Activated gamma-delta T cell treated with Interleukin-2 at 50 U/mL for 16 hours (primary cell): ENCODE measurements around the gene SPDEF.

Experiments
- DNase-seq: peaks from one replicate; pipeline ENCODE4 v3.0.0-alpha.2; 2020

SPDEF gene

GRCh38 chr6:34556031-34556471, at the start of gene SPDEF:
TSS of gene SPDEF (minus strand) at chr6:34556329. CDS start at chr6:34544455, 11,874 bp downstream.
- DNase-seq, result no peak

- no peak for DNase-seq
Observed at GRCh38 chr6:34603707-34604106, 47.6 kb upstream of the SPDEF start.

GRCh38 chr6:34602318-34603111, 46.4 kb upstream of the SPDEF start:
- DNase-seq, result no peak

- DNase-seq, result no peak
Observed at GRCh38 chr6:34601706-34602105, 45.6 kb upstream of the SPDEF start.

GRCh38 chr6:34600796-34601195, 44.7 kb upstream of the SPDEF start:
- DNase-seq, result no peak

GRCh38 chr6:34600101-34600500, 44.0 kb upstream of the SPDEF start:
- no peak for DNase-seq

- no peak for DNase-seq
Observed at GRCh38 chr6:34598712-34599111, 42.6 kb upstream of the SPDEF start.

GRCh38 chr6:34597605-34598353, 41.6 kb upstream of the SPDEF start:
- no peak for DNase-seq

GRCh38 chr6:34596798-34597197, 40.7 kb upstream of the SPDEF start:
- DNase-seq, result no peak

- no peak for DNase-seq
Observed at GRCh38 chr6:34595332-34596184, 39.4 kb upstream of the SPDEF start.

- no peak for DNase-seq
Observed at GRCh38 chr6:34593701-34594100, 37.6 kb upstream of the SPDEF start.

- DNase-seq, result no peak
Observed at GRCh38 chr6:34592208-34592952, 36.3 kb upstream of the SPDEF start.

- no peak for DNase-seq
Observed at GRCh38 chr6:34589691-34590090, 33.6 kb upstream of the SPDEF start.

- no peak for DNase-seq
Observed at GRCh38 chr6:34589140-34589539, 33.0 kb upstream of the SPDEF start.

- DNase-seq, result no peak
Observed at GRCh38 chr6:34587851-34588250, 31.7 kb upstream of the SPDEF start.

- DNase-seq, result no peak
Observed at GRCh38 chr6:34587325-34587724, 31.2 kb upstream of the SPDEF start.

GRCh38 chr6:34586327-34587040, 30.4 kb upstream of the SPDEF start:
- no peak for DNase-seq

GRCh38 chr6:34585512-34586061, 29.5 kb upstream of the SPDEF start:
- no peak for DNase-seq

- DNase-seq, result no peak
Observed at GRCh38 chr6:34585108-34585507, 29.0 kb upstream of the SPDEF start.

- DNase-seq, result no peak
Observed at GRCh38 chr6:34584694-34585093, 28.6 kb upstream of the SPDEF start.

GRCh38 chr6:34583861-34584604, 27.9 kb upstream of the SPDEF start:
- no peak for DNase-seq
